Activated naive CD4-positive, alpha-beta T cell treated with anti-CD3 and anti-CD28 coated beads, Interleukin-2, amount 50 U/mL, for 72 hours (primary cell): ENCODE data around the gene TAF1A. TPM values are rescaled to one million over a fixed set of nuclear protein-coding genes. Genes with fewer than 3 reads are reported as not detected.

ENCODE experiments used
- ATAC-seq, 2 donors: fragments of 150-1000 bp; cut with Tn5 transposase; 2 replicates each; pipeline ENCODE4 v1.10.0; 2021; ENCODE audit warnings: mild to moderate bottlenecking in 2 of 2, moderate library complexity in 2 of 2
- DNase-seq, 2 donors: peaks; one replicate each; pipeline ENCODE4 v3.0.0; 2021 to 2022; ENCODE audit warnings: low spot score in 2 of 2
- H3K27ac Mint-ChIP-seq, 2 donors: one replicate each; pipeline ENCODE4 v1.8.0; 2022; ENCODE audit warnings: mild to moderate bottlenecking in 2 of 2, mixed read lengths in 2 of 2
- H3K36me3 Mint-ChIP-seq, 2 donors: one replicate each; pipeline ENCODE4 v1.8.0; 2022; ENCODE audit warnings: mixed read lengths in 2 of 2
- H3K9me3 Mint-ChIP-seq, 2 donors: one replicate each; pipeline ENCODE4 v1.8.0; 2022; ENCODE audit warnings: mixed read lengths in 2 of 2
- total RNA-seq, 2 donors: library from RNA; stranded (reverse); gene quantifications; one replicate each; pipeline ENCODE4 v1.2.3, GENCODE V29; 2022

TAF1A gene
- 10 to 100 TPM; 14.7 to 21.8 TPM for total RNA-seq

DNA sequence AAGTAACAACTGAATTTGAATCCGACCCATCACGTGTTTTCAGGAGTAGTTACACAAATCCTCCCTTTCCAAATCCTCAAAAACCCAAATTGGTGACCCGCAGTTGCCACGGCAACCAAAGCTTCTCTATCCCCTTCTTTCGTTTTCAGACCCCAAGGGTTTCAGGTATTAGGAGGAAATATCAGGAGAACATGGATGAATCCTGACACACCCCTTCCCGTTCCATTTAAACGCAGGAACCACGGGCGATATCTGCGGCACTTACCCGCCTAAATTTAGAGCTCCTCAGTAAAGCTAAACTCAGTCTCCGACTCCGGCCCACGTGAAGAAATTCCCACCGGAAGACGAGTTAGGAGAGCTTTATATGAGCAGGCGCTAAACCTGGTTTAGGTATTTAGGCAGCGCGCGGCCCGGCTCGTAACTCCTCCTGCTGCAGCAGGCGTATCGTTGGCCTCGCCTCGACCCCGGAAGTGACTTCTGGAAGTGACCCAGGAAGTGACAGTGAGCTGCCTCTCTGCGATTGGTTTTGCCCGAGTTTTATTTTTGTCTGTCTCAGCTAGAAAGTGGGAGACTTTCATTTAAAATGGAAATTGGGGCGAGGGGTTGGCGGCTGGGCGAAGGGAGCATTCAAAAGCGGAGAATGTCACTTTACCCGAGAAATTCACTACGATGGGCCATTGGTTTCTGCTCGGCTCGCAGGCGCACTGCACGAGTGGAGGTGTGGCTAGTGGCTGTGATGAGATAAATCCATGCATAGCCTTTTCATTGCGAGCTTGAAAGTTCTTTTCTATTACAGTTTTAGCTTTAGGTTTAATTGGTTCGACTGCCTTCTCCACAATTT, at the start of gene TAF1A:
TSS of gene TAF1A (minus strand) at position 472 of the 841 bp plus-strand sequence.
- H3K36me3 Mint-ChIP-seq = peaks cover 24 to 40% of the 10 kb centered on the region in 2 donors
- H3K27ac Mint-ChIP-seq = peak within 1 kb of the TSS; percentile 97 to 98
- ATAC-seq (peak; percentile 99 to 100), DNase-seq (peak; percentile 76 to 87)
- no peaks in the 10 kb centered on the region for H3K9me3 Mint-ChIP-seq

DNA sequence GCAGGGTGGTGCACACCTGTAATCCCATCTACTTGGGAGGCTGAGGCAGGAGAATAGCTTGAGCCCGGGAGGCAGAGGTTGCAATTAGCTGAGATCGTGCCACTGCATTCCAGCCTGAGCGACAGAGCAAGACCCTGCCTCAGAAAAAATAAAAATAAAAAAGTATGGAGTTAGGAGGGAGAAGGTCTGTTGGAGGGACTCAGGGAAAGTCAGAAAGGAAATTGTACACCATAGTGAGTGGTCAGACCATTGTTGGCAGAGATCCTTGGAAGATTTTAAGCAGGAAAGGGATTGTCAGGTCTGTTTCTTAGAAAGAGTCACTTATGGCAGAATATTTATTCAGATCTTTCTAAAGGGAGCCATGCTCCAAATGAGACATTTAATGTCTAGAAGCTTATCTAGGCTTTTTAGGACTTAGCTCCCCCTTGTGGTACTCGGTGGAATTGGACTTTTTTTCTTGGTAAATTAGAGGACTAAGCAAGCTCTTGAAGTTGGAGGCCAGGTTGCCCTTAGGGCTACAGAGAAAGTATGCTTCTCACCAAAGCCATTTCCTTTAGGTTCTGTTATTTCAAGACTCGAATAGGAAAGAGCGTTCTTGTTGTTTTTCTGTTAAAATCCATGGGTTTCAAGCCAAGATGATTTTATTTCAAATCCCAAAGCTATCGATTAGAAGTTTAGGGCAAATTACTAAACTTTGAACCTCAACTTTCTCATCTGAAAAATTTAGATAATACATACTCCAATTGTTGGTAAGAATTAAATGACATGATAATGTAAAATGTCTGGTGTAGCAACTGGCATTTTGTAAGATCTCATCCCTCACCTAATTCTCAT, 44.7 kb upstream of the TAF1A start:
- peak overlapping the region; percentile 2 to 75 for H3K27ac Mint-ChIP-seq
- ATAC-seq = peak; percentile 76 to 78
- DNase-seq = peak in 1 of 2 donors; percentile 81
- peaks cover 5 to 14% of the 10 kb centered on the region in 2 donors for H3K36me3 Mint-ChIP-seq
- no peaks in the 10 kb centered on the region for H3K9me3 Mint-ChIP-seq

DNA sequence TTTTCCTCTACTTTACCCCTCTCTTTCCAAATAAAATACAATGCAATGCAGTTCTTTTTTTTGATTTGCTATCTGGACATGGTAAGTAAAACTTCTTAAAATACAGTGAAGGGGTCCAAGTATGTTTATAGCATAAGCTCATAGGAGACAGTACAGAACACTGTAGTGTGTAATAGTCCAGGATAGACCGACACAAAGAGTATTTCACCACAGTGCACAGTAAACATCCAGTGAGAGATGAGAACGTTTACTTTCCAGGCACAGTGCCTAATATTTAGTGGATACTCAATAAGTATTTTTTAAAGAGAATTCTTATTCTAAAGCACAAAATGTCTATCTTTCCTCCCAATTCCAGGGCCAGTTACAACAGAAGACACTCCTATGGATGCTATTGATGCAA, 43.0 kb upstream of the TAF1A start:
- Mint-ChIP-seq H3K36me3 (peaks cover 14 to 18% of the 10 kb centered on the region in 2 donors), H3K9me3 (no peaks in the 10 kb centered on the region), H3K27ac (no peak overlapping the region)
- ATAC-seq = no peak
- DNase-seq = no peak

DNA sequence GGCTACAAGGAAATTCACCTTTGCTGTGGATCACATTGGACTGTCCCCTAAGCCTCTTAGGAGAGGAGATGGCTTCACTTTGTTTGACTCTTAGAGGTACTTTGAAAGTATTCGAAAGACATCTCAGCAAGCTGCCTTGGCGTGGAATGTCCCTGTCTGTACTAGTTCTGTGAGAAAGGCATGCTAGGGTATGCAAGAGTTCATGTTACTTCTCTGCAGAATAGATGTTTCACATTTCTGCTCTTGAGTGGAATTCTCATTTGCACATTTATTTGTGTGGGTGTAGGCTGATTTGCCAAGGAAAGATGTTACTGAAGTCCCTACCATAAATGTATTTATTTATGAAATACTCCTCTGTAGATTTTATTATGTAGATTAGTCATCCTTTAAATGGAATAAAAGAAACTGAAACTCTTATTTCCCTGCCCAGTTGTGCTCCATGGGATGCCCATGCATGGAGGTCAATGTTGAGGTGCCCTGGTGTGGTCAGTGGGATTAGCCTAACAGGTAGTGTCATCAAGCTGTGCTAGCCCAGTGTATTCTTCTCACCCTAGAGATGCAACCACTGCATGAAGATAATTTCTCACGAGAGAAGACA, 42.0 kb upstream of the TAF1A start:
- no peak overlapping the region for H3K27ac Mint-ChIP-seq
- peaks cover 14 to 15% of the 10 kb centered on the region in 2 donors for H3K36me3 Mint-ChIP-seq
- ATAC-seq (no peak), DNase-seq (no peak)
- H3K9me3 Mint-ChIP-seq = no peaks in the 10 kb centered on the region

DNA sequence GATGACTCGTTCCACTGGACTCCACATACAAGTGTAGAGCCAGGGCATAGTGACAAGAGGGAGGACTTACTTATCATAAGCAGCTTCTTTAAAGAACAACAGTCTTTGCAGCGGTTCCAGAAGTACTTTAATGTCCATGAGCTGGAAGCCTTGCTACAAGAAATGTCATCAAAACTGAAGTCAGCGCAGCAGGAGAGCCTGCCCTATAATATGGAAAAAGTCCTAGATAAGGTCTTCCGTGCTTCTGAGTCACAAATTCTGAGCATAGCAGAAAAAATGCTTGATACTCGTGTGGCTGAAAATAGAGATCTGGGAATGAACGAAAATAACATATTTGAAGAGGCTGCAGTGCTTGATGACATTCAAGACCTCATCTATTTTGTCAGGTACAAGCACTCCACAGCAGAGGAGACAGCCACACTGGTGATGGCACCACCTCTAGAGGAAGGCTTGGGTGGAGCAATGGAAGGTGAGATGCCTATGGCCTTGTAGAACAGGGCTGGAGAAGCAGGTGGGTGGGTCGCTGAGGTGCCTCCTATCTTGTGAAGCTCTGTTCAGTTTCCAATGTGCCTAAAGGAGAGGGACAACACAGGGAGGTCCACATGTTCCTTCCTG, 40.3 kb upstream of the TAF1A start:
- DNase-seq (no peak), ATAC-seq (no peak)
- Mint-ChIP-seq H3K36me3 (peaks cover 14% of the 10 kb centered on the region in 2 donors), H3K9me3 (no peaks in the 10 kb centered on the region), H3K27ac (peak overlapping the region in 1 of 2 donors; percentile 62)

DNA sequence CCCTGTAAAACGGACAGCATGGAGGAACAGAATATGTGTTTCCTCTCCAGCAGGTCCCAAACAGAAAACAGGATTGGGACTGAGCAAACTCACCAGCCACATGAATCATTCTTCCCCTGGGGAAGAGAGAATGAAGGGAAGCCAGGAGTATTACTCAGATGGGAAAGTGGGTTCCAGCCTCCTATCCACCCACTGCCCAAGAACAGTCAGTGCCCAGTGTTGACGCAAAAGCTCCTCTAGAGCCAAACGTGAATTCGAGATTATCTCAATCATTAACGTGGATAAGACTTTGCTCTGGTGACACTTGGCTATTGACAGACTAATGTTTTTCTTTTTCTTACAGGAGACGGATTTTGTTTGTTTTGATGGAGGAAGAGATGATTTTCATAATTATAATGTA, 37.5 kb upstream of the TAF1A start:
- H3K27ac Mint-ChIP-seq = no peak overlapping the region
- no peak for DNase-seq

DNA sequence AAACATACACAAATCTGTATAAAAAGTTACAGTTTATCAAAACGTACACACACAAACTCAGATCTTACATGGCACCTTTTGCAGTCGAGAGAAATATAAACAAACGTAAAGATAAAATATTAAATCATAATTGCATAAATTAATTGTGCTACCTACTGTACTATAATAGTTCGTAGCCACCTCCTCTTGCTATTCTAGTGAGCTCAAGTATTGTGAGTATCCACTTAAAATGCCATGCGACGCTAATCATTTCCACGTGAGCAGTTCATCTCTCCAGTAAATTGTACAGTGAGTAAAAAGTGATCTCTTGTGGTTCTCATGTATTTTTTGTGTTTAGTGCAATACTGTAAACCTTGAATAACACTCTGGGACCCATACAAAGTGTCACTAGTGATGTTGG, 34.5 kb upstream of the TAF1A start:
- ATAC-seq = no peak
- no peaks in the 10 kb centered on the region for H3K9me3 Mint-ChIP-seq
- DNase-seq = no peak
- H3K36me3 Mint-ChIP-seq = peaks cover 5 to 14% of the 10 kb centered on the region in 2 donors
- H3K27ac Mint-ChIP-seq = no peak overlapping the region

More for the DNA sequence above, 37.5 kb upstream of the TAF1A start:
- Mint-ChIP-seq H3K36me3 (peaks cover 9 to 14% of the 10 kb centered on the region in 2 donors), H3K9me3 (no peaks in the 10 kb centered on the region)
- ATAC-seq = no peak

DNA sequence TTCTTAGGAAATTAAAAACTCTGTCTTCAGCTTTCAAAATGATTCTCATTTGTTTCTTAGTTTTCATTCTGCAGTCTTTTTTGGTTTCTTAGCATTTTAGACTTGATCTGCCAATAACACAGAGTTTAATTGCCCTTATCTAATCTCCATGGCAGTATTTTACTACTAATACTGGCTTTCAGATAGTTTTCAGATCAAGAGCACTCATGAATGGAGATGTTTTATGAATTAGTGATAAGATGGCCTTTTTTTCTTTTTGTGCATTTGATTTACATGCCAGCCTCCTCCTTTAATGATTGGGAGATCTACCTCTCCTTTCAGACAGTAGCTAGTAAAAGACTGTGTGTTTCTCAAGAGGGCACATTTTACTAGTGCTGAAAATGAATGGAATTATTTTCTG, 33.7 kb upstream of the TAF1A start:
- Mint-ChIP-seq H3K27ac (no peak overlapping the region), H3K9me3 (no peaks in the 10 kb centered on the region), H3K36me3 (peaks cover 0 to 8% of the 10 kb centered on the region in 2 donors)
- DNase-seq = no peak
- no peak for ATAC-seq

DNA sequence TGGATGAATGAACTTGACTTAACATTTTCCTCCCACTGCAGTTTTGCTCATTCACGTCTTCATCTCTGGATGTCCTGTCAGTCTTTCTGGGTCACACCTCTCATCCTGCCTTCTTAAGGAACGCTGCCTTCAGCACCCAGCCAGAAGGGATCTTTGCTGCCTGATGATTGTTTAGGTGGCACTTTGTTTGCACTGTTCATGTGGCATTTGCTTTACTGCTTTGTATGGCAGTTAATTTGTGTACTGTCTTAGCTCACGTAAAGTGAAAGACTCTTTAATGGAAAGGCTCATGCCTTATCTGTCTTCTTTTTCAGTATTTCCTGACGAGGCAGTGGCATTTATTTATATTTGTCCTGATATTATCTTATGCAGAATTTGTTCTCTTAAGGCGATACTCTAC, 33.0 kb upstream of the TAF1A start:
- ATAC-seq = no peak
- DNase-seq = no peak
- peaks cover 0 to 1% of the 10 kb centered on the region in 2 donors for H3K36me3 Mint-ChIP-seq
- no peak overlapping the region for H3K27ac Mint-ChIP-seq
- no peaks in the 10 kb centered on the region for H3K9me3 Mint-ChIP-seq

DNA sequence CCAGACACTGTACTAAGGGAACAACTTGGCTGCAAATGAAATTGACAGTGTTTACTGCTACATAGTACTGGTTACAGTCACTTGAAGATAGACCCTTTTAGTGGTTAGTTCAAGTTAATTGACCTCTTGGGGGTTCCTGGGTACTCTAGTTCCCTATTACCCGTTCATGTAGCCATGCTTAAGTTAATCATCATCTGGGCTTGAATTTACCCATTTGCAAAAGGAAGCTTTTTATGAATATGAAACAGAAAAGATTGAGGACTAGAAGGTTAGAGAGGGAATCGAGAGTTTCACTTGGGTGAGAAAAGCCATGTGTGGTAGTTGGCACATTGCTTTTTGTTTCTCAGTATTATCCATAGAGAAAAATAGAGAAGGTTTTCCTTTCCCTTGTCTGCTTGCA, 30.8 kb upstream of the TAF1A start:
- H3K36me3 Mint-ChIP-seq = no peaks in the 10 kb centered on the region
- H3K9me3 Mint-ChIP-seq = no peaks in the 10 kb centered on the region
- DNase-seq = no peak
- ATAC-seq = no peak
- no peak overlapping the region for H3K27ac Mint-ChIP-seq

DNA sequence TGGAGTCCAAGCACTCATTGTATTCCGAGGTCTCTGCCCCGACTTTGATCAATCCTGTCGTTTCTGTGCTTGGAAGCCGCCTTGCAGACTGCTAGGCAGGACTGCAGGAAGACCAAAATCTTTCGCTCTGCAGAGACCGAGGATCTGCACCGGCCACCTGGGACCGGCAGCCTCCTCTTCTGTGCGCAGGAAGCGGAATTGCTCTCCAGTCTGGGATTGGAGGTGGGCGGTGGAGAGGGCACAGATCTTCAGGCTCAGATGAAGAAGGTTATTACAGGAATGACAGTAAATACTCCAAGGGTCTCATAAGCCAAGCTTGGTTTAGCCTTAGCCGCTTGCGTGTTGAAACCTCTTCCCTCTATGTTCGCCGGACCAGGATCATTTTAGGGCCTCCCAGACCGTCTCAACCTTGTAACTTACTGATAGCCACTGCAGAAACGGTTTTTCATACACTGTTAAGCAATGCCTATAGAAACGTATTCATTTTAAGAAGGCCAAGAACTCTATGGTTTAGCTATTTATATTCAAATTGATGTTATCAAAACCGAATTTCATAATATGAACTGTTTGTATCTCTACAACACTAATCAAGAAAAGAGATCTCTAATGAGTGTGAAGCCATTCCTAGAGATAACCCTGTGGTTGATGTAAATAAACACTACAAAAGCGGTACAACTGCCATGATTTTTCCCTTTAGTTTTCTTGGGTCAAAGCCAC, 29.3 kb upstream of the TAF1A start:
- Mint-ChIP-seq H3K27ac (peak overlapping the region; percentile 81 to 84), H3K36me3 (no peaks in the 10 kb centered on the region), H3K9me3 (no peaks in the 10 kb centered on the region)
- no peak for ATAC-seq
- DNase-seq = peak in 1 of 2 donors; percentile 15

DNA sequence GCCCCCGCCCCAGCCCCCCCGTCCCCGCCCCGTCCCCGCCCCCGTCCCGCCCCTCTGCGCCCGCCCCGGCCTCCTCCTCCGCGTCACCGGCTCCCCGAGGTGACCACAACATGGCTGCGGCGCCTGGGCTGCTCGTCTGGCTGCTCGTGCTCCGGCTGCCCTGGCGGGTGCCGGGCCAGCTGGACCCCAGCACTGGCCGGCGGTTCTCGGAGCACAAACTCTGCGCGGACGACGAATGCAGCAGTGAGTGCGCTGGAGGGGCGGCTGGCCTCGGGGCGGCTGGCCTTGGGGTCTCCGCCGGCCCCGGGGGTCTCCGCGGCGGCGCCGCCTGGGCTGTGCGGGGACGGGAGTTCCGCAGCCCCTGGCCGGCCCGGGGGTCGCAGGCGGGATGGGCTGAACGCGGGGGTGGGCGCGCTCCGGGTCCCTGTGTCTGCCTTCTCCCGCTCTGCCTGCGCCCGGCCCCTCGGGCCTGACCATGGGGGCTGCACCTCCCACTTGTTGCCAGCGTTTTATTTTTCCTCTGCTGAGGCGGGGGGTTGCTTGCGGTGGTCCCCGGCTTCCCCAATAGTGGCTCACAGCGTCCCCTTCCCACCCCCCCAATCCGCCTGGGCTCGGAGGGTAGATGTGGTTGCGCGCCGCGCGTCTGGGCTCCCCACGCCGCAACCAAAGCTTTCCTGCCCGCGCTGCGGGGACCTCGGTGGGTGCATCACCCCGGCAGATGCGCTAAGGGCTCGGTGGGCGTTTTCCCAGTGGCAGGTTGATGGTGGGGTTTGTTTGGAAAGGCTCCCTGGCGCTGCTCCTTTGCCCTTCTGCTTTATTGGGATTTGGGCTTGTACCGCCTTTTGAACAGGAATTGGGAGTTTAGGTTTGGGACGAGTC, 28.5 kb upstream of the TAF1A start, which contains the start of gene MIA3:
TSS of gene MIA3 (plus strand) at position 97 of the 879 bp plus-strand sequence. CDS start at position 111, 14 bp downstream.
- DNase-seq (peak; percentile 65 to 78), ATAC-seq (peak; percentile 65 to 74)
- Mint-ChIP-seq H3K9me3 (no peaks in the 10 kb centered on the region), H3K36me3 (no peaks in the 10 kb centered on the region), H3K27ac (peak within 1 kb of the TSS; percentile 86 to 94)

DNA sequence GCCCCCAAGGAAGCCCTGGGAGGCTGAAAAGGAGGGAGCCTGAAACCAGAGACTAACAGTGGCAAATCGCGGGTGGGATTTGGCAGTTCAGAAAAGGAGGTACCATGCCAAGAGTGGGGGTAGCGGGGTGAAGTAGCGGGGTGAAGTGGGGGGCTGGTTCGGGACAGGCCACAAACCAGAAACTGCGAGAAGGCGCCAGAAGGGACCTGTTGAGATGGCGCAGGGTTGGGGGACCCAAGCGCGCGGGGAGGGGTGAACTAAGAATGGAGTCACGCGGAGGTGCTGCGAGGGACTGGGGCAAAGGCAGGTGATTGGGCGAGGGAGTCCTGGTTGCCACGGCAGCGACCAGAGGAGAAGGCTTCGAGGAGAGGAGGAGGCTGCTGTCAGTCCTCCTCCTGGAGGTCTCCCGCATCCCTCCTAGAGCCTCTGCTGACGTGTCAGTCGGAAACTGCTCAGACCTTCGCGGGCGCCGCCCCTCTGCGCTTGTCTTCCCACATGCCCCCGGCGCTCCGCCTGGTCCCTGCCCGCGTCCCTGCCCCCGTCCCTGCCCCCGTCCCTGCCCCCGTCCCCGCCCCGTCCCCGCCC, 27.7 kb upstream of the TAF1A start:
- H3K27ac Mint-ChIP-seq = peak overlapping the region; percentile 86 to 94
- H3K36me3 Mint-ChIP-seq = no peaks in the 10 kb centered on the region
- no peaks in the 10 kb centered on the region for H3K9me3 Mint-ChIP-seq
- peak; percentile 94 to 95 for ATAC-seq
- DNase-seq = peak; percentile 79 to 90

DNA sequence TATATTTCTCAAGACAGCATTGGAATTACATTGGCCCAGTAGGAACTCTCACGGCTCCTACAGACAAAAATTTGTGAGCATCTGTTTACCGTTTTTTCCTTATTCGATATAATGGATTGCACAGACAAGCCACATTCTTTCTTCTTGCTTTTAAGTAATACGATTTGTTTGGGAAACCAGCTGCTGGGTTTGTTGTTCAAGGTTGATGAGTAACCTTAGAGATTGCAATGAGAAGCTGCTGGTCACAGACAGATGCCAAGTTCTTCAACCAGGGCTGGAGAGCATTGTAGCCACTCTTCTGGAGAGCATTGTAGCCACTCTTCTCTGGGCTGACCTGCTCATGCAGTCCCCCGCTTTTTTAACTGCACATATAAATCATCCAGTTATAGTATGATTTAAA, 26.8 kb upstream of the TAF1A start:
- DNase-seq = no peak
- H3K9me3 Mint-ChIP-seq = no peaks in the 10 kb centered on the region
- no peak for ATAC-seq

DNA sequence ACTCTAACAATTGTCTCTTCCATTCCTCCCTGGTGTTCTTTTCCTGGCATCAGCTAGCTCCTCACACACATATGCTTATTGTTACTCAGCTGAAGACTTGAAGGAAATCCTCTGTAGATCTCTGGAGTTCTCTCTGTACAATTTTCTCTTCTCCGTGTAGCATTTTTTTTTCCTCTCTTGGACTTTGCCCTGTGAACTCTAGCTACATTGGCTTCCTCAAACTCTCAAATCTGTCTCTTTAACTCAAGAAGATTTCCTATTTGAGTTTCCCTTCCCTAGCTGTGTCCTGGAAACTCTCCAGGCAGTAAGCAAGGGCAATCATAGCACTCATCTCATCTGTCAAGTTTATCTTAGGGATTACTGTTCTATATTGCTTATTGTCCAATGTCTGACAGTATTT, 23.9 kb upstream of the TAF1A start:
- peaks cover 0 to 5% of the 10 kb centered on the region in 2 donors for H3K36me3 Mint-ChIP-seq
- DNase-seq = no peak
- H3K27ac Mint-ChIP-seq = no peak overlapping the region
- no peak for ATAC-seq
- peaks cover 6 to 8% of the 10 kb centered on the region in 2 donors for H3K9me3 Mint-ChIP-seq

More for the DNA sequence above, 26.8 kb upstream of the TAF1A start:
- Mint-ChIP-seq H3K36me3 (no peaks in the 10 kb centered on the region), H3K27ac (no peak overlapping the region)
